GM19328 (cell line): ENCODE data around the gene ZNF112.
A peak's percentile ranks its signal among the peaks of the same experiment; 100 is the strongest.
"Not testable (repeated sequence)": the region's sequence is repeated elsewhere in the genome, so short reads cannot be mapped to it uniquely, and the experiment has no call there.

Source experiments
- ATAC-seq: cut with Tn5 transposase; IDR thresholded peaks from one replicate; pipeline ENCODE4 v1.9.1; 2021; ENCODE audit warnings: mild to moderate bottlenecking, moderate library complexity; ENCODE audit not compliant: unreplicated experiment

ZNF112 gene

GRCh38 chr19:44356383-44357111 is at the start of gene ZNF112:
ZNF112 (minus strand) TSS chr19:44356680; CDS start chr19:44340539, 16,141 bp downstream.
- ATAC-seq = no peak

GRCh38 chr19:44401139-44402115 is 44.9 kb upstream of the ZNF112 start, which contains the start of gene ZNF285:
ZNF285 (minus strand) TSS chr19:44401608; CDS start chr19:44397213, 4,395 bp downstream.
- ATAC-seq = no peak

- not testable (repeated sequence) for ATAC-seq
Observed at GRCh38 chr19:44389268-44389667, 32.8 kb upstream of the ZNF112 start.

DNA sequence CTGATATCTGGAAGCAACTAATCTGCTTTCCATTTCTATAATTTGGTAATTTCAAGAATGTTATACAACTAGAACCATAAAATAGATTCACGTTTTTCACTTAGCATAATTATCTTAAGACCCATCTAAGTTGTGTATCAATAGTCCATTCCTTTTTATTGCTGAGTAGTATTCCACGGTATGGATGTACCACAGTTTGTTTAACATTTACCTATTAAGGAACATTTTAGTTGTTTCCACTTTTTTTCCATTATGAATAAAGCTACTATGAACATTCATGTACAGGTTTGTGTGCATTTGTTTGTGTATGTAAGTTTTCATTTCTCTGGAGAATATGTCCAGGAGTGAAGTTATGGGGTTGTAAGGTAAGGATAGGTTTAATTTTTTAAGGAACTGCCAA is 18.3 kb upstream of the ZNF112 start:
- no peak for ATAC-seq

DNA sequence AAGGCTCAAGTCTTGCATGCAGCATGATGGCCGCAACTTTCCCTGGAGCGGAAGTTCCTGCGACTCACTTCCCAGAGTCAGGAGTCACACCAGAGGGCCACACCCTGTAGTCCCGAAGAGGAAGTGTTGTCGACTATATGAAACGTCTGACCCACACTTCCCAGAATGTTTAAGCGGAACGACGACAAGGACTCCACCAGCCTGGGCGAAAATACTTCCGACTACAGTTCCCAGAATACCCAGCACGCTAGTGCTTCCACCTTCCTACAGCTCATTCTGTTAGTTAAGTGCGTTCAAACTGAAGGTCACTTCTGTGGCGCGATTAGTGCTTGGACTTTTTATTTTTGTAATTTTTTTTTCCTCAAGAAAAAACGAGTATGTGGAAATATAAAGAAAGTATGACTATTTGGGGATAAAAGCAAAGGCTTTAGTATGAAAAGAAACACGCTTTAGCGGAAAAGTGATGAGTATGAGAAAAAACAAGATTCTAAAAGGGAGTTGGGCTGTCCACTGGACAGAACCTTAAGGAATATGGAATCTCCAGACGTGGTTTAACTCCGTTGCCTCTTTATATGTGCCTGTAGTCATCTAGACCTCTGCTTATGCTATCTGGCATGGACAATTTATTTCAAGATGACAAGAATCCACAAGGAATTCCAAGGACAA is 15.5 kb upstream of the ZNF112 start:
- no peak for ATAC-seq

- ATAC-seq = no peak
Observed at GRCh38 chr19:44367024-44367423, 10.5 kb upstream of the ZNF112 start.

DNA sequence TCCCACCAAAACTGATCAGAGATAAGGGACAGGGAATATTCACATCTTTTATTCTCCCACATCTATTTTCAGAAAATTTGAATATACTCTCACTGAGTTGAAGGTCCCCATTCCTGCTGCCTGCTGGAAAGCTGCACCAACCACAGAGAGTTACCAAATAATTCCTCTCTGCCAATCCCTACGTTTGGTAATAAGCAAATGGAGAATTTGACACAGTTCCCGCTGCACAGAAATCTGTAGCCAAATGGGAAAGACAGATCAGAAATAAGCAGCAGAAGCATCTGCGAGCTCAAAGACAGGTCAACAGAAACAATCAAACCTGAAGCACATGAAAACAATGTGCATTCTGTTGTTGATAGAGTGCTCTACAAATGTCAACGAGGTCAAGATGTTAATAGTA is 9.9 kb downstream of the ZNF112 start:
- ATAC-seq = no peak

- no peak for ATAC-seq
Observed at GRCh38 chr19:44345959-44346358, 10.5 kb downstream of the ZNF112 start.

- no peak for ATAC-seq
Observed at GRCh38 chr19:44344255-44344654, 12.2 kb downstream of the ZNF112 start.

- ATAC-seq = no peak
Observed at GRCh38 chr19:44341794-44342193, 14.7 kb downstream of the ZNF112 start.

GRCh38 chr19:44334639-44335038 is 21.8 kb downstream of the ZNF112 start:
- ATAC-seq = not testable (repeated sequence)

DNA sequence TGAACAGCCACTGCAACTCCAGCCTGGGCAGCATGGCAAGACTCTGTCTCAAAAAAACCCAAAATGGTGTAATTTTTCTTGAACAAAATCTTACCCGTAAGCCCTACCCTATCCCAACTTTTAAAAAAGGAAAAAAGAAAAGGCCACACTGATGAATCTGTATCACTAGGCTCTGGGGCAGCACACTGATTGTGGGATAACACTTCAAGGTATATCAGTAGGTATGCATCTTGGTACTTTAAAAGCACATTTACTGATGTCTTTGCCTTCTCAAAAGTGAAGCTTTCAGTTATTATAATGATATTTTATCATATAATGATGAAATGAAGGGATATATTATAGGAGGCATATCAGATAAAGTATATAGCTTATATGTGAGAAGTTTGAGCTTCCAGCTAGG is 24.3 kb downstream of the ZNF112 start:
- no peak for ATAC-seq

DNA sequence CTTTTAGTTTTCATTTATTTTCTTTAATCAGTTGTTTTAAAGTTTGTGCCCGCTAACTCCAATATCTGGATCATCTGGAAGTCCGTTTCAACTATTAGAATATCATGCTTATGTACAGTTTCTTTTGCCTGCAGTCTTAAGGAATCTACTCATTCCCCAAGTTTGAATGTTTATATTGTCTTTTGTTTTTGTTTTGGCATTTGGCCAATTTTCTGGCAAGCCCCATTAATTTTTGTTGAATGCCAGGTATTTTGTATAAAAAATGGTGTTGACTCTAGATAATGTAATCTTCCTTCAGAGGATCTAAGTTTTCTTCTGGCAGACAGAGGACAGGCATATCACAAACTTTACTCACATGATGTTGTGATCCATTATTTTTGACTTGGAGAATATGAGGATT is 40.6 kb downstream of the ZNF112 start:
- ATAC-seq = no peak

DNA sequence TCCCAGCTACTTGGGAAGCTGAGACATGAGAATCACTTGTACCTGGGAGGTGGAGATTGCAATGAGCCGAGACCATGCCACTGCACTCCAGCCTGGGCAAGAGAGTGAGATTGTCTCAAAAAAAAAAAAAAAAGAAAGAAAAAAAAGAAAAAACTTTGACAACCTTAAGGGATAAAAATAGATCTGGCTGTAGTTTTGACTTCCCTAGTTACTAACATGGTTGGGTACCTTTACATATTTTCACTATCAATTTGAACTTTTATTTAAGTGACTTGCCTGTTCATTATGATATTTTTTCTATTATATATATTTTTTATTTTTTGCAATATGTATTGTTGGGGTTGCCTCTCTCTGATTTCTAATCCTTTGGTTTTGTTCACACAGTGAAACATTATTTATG is 43.2 kb downstream of the ZNF112 start:
- no peak for ATAC-seq

DNA sequence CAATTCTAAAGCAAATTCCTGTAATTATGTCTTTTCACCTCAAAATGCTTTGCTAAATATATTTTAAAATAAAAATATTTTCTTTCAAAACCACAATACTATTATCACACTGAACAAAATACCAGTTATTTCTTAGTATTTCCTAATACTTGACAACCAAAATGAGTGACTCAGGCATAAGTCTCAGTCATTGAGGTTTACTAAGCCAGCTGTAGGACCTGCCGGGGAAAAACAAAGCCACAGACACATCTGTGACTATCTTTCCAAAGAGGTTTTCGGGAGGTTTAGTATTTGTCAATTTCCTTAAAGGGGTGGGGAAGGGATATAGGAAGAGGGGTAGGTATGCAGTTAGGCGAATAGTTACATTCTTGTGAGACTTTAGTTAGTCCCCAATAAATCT is 48.5 kb downstream of the ZNF112 start:
- ATAC-seq = no peak

DNA sequence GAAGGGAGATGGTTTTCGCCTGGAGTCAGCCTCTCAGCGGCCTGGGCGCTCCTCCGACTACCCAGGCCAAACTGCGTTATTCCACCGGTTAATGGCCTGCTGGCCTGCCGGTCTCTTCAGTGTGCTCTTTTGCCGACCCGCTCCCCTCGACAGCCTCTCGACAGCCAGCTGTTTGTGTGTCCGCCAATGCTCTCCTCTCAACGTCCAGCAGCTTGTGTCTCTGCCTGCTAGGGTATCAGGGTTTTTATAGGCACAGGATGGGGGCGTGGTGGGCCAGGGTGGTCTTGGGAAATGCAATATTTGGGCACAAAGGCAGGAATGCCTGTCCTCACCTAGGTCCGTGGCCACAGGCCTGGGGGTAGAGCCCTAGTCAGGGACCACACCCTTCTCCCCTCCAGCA is 50.2 kb downstream of the ZNF112 start:
- ATAC-seq = no peak

DNA sequence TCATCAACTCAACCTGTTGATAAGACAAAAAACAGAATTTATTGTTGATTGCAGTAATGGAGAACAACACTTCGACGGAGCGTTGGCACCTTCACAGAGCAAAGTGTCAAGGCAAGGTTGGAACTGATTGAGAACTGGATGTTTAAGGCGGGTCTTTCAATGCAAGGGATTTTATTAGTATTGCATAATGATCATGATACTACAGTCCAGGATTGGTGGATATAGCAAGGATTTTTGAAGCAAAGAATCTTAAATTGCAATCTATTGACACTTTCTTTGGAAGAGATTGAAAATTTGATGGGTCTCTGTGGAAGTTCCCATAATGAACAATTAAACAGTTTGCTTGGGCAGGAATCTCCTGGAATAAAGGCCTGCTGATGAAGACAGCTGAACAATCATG is 51.0 kb downstream of the ZNF112 start:
- ATAC-seq = no peak

- ATAC-seq = peak; percentile 91
Observed at GRCh38 chr19:44304659-44305193, 51.8 kb downstream of the ZNF112 start, which contains the start of gene ZNF235. ZNF235 (minus strand) TSS chr19:44305025; CDS start chr19:44303404, 1,621 bp downstream.

- ATAC-seq = no peak
Observed at GRCh38 chr19:44303976-44304568, 52.4 kb downstream of the ZNF112 start.

- no peak for ATAC-seq
Observed at GRCh38 chr19:44303320-44303719, 53.2 kb downstream of the ZNF112 start.
